Fibroblast of lung (primary cell): ENCODE data around the gene CYP2J2. TPM values are rescaled to one million over a fixed set of nuclear protein-coding genes. Genes with fewer than 3 reads are reported as not detected.
A peak's percentile ranks its signal among the peaks of the same experiment; 100 is the strongest.
"Not testable (repeated sequence)": the region's sequence is repeated elsewhere in the genome, so short reads cannot be mapped to it uniquely, and the experiment has no call there.

Source experiments
- DNase-seq, 2 donors: peaks; one replicate each; pipeline versions ENCODE4 v3.0.0 to v3.0.0-alpha.2; 2010; ENCODE audit warnings: low read depth in 2 of 2
- H2AFZ ChIP-seq: 2 replicates; pipeline ENCODE4 v1.5.1; 2012; ENCODE audit warnings: low read length, control low read depth, inconsistent platforms
- H3K27ac ChIP-seq: 2 replicates; pipeline ENCODE4 v1.5.1; 2011; ENCODE audit warnings: low read length, control low read depth; ENCODE audit not compliant: insufficient read depth
- H3K27me3 ChIP-seq: 2 replicates; pipeline ENCODE4 v1.5.1; 2011; ENCODE audit warnings: mild to moderate bottlenecking, low read length; ENCODE audit not compliant: control insufficient read depth, insufficient read depth
- H3K36me3 ChIP-seq: 2 replicates; pipeline ENCODE4 v1.5.1; 2011; ENCODE audit warnings: low read length; ENCODE audit not compliant: control insufficient read depth, insufficient read depth
- H3K4me1 ChIP-seq: 2 replicates; pipeline ENCODE4 v1.5.1; 2011; ENCODE audit warnings: low read length; ENCODE audit not compliant: control insufficient read depth, insufficient read depth; ENCODE audit errors: extremely low read depth
- H3K4me2 ChIP-seq: 2 replicates; pipeline ENCODE4 v1.5.1; 2011; ENCODE audit warnings: low read length, control low read depth; ENCODE audit not compliant: insufficient read depth; ENCODE audit errors: extremely low read depth
- H3K4me3 ChIP-seq, 4 experiments: fragments of 200-600 bp in 1 of 4; sonication (generic) in 1 of 4; replicated peaks in 1 of 4; 2 replicates each; pipeline ENCODE4 v1.5.1; 2011 to 2016; ENCODE audit warnings: low read length in 4 of 4, low read depth in 3 of 4, mild to moderate bottlenecking in 3 of 4, control low read depth in 2 of 4, inconsistent platforms in 1 of 4, mixed read lengths in 1 of 4; ENCODE audit not compliant: insufficient read depth in 1 of 4; ENCODE audit errors: control extremely low read depth in 1 of 4
- H3K79me2 ChIP-seq: 2 replicates; pipeline ENCODE4 v1.5.1; 2012; ENCODE audit warnings: mild to moderate bottlenecking, low read length, inconsistent platforms; ENCODE audit not compliant: control insufficient read depth, insufficient read depth
- H3K9ac ChIP-seq: 2 replicates; pipeline ENCODE4 v1.5.1; 2011; ENCODE audit warnings: mild to moderate bottlenecking, low read length, control low read depth; ENCODE audit not compliant: insufficient read depth
- H3K9me3 ChIP-seq: 2 replicates; pipeline ENCODE4 v1.5.1; 2012; ENCODE audit warnings: low read depth, low read length; ENCODE audit not compliant: control insufficient read depth, insufficient read depth
- H4K20me1 ChIP-seq: 2 replicates; pipeline ENCODE4 v1.5.1; 2011; ENCODE audit warnings: low read length; ENCODE audit not compliant: control insufficient read depth, insufficient read depth; ENCODE audit errors: extremely low read depth
- CTCF ChIP-seq, 2 donors: IDR thresholded peaks in 1 of 2; conservative IDR thresholded peaks in 1 of 2; 1 replicate in 1 of 2; 2 replicates in 1 of 2; pipeline ENCODE4 v1.5.1; 2011 to 2012; ENCODE audit warnings: low read length in 2 of 2, control low read depth in 1 of 2, inconsistent platforms in 1 of 2, low read depth in 1 of 2, mild to moderate bottlenecking in 1 of 2
- EZH2 ChIP-seq: IDR thresholded peaks from 2 replicates; pipeline ENCODE4 v1.5.1; 2012; ENCODE audit warnings: low read length, control low read depth, mild to moderate bottlenecking; ENCODE audit errors: missing control alignments
- polyA plus RNA-seq, 2 donors: library from polyadenylated mRNA; depleted of rRNA in 1 of 2; stranded (reverse) in 1 of 2; unstranded in 1 of 2; fragments of >200 nt; gene quantifications; 2 replicates each; pipeline ENCODE4 v1.2.1, GENCODE V29; 2011 to 2012; ENCODE audit warnings: missing spikeins in 1 of 2
- total RNA-seq: library from RNA; depleted of rRNA; stranded (reverse); fragments of >200 nt; gene quantifications from 2 replicates; pipeline ENCODE4 v1.2.1, GENCODE V29; 2014

Gene CYP2J2
- total and polyA plus RNA-seq, 2 donors (not counting 1 experiment from before 2014, with no cell fraction given): 0.03 to 0.17 TPM

- Histone ChIP-seq H3K27me3 (peaks cover 11% of the 10 kb centered on the region), H3K79me2 (no peaks in the 10 kb centered on the region), H3K9me3 (no peaks in the 10 kb centered on the region), H2AFZ (no peak overlapping the region), H3K9ac (no peak overlapping the region), H3K4me1 (no peaks in the 10 kb centered on the region), H3K36me3 (no peaks in the 10 kb centered on the region), H3K4me2 (no peak overlapping the region), H3K27ac (no peak overlapping the region), H3K4me3 (no peak overlapping the region), H4K20me1 (no peaks in the 10 kb centered on the region)
- no peak for DNase-seq
- TF ChIP-seq EZH2 (no peak), CTCF (conservative IDR thresholded peaks at IDR 0.05 in 1 of 2, IDR thresholded peaks at IDR 0.05 in 1 of 2; ENCODE audit: low read depth in 1 of 2, low read length in 2 of 2) (no peak)
Measured at GRCh38 chr1:59928996-59929395, 2.4 kb upstream of the CYP2J2 start.

DNA sequence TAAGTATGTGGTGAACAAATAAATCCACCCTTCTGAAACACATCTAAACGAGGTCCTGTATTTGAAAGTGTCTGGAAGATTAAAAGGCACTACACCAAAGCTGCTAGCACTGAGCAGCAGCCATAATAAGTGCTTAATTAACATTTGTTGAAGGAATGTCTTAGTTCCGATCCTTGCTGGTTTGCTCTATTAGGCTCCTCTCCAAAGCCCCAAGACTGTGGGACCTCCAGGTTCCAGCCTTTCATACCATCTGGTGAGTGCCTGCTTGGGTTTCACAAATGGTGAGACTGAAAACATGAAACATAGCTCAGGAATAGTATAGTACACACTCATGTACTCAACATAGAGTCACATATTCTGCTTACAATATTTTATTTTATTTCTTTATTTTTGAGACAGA, 640 bp upstream of the CYP2J2 start:
- H3K79me2 ChIP-seq: no peaks in the 10 kb centered on the region
- no peak overlapping the region for H3K4me2 ChIP-seq
- no peaks in the 10 kb centered on the region for H4K20me1 ChIP-seq
- peaks cover 15% of the 10 kb centered on the region for H3K27me3 ChIP-seq
- H3K27ac ChIP-seq: no peak overlapping the region
- no peaks in the 10 kb centered on the region for H3K9me3 ChIP-seq
- no peak for DNase-seq
- TF ChIP-seq EZH2 (peak; percentile 33), CTCF (conservative IDR thresholded peaks at IDR 0.05 in 1 of 2, IDR thresholded peaks at IDR 0.05 in 1 of 2; ENCODE audit: low read depth in 1 of 2, low read length in 2 of 2) (no peak)
- H3K4me3 ChIP-seq: peak overlapping the region in 1 of 4 experiments; percentile 58
- no peaks in the 10 kb centered on the region for H3K4me1 ChIP-seq
- no peak overlapping the region for H2AFZ ChIP-seq
- no peaks in the 10 kb centered on the region for H3K36me3 ChIP-seq
- no peak overlapping the region for H3K9ac ChIP-seq

DNA sequence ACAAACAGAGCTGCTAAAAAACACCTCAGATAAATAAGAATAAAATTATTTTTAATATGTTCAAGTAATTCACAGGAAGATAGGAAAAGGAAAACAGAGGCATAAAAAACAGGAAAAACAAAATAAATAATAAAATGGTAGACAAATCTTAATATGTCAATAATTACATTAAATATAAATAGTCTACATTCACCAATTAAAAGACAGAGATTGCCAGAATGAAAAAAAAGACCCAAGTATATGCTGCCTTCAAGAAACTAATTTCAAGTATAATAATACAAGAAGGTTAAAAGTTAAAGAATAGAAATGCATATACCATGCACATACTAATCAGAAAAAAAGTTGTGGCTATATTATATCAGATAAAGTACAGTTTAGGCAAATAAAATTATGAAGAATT, 1.9 kb downstream of the CYP2J2 start:
- Histone ChIP-seq H2AFZ (no peak overlapping the region), H3K4me2 (no peak overlapping the region), H3K4me3 (no peak overlapping the region), H3K4me1 (no peaks in the 10 kb centered on the region), H3K36me3 (no peaks in the 10 kb centered on the region), H3K27ac (no peak overlapping the region), H3K27me3 (peaks cover 15% of the 10 kb centered on the region), H3K9me3 (no peaks in the 10 kb centered on the region), H4K20me1 (no peaks in the 10 kb centered on the region), H3K9ac (no peak overlapping the region), H3K79me2 (no peaks in the 10 kb centered on the region)
- TF ChIP-seq EZH2 (no peak), CTCF (conservative IDR thresholded peaks at IDR 0.05 in 1 of 2, IDR thresholded peaks at IDR 0.05 in 1 of 2; ENCODE audit: low read depth in 1 of 2, low read length in 2 of 2) (no peak)
- no peak for DNase-seq

DNA sequence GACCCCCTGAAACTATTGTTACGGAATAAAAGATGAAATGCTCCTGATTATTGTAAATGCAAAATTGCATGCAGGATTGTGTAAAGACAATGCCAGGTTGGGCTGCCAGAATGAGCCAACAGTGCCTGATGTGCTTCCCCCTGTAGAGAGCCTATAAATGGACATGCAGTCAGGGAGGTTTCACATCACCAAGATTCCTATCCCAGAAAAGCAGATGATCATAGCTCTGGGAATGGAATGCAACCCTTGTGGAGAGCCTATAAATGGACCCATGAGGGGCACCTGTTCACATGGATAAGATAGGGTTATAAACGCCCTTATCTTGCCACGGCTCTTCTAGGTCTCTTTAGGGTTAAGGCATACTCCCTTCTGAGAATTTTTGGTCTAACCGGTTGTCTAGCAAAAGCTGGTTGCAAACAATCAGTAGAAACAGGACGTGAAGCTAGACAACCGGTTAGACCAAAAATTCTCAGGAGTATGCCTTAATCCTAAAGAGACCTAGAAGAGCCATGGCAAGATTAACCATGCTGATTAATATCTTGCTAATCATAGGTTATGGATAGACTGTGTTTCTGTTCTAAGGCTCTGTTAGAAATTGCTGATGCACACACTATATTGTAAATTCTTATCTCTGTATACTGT, 5.2 kb downstream of the CYP2J2 start:
- not testable (repeated sequence) for DNase-seq, H3K36me3 ChIP-seq, H3K27me3 ChIP-seq, H2AFZ ChIP-seq, H3K27ac ChIP-seq, H3K4me1 ChIP-seq, H4K20me1 ChIP-seq, H3K4me3 ChIP-seq, H3K79me2 ChIP-seq, H3K9ac ChIP-seq, H3K9me3 ChIP-seq, H3K4me2 ChIP-seq
